Activated CD8-positive, alpha-beta memory T cell treated with anti-CD3 and anti-CD28 coated beads for 1 hour (primary cell): ENCODE measurements around the gene DIABLO.
A peak's percentile ranks its signal among the peaks of the same experiment; 100 is the strongest.
"Not testable (repeated sequence)": the region's sequence is repeated elsewhere in the genome, so short reads cannot be mapped to it uniquely, and the experiment has no call there.

Experiments used
- DNase-seq, 2 donors: peaks; one replicate each; pipeline ENCODE4 v3.0.0-alpha.2; 2020; ENCODE audit warnings: low read depth in 1 of 2; ENCODE audit errors: extremely low read depth in 1 of 2

DIABLO gene

GRCh38 chr12:122215771-122216170 is 10.1 kb downstream of the DIABLO start:
- no peak for DNase-seq

- DNase-seq: no peak
Measured at GRCh38 chr12:122208073-122208820, 17.6 kb downstream of the DIABLO start.

DNA sequence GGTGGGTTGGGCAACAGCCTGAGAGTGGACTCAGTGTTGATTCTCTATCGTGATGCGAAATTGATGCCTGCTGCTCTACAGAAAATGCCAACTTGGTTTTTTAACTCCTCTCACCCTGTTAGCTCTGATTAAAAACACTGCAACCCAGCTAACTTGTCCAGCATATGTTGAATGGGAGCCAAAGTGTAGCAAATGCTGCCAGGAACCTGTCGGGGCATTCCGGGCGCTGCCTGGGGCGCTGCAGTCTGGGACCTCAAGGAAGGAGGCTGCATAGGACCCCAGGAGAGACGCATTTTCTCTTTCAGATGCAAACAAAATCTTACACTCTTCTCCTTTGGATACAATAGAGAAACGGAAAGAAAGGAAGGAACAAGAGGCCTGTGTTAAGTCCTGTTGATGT is 18.5 kb downstream of the DIABLO start:
- no peak for DNase-seq

DNA sequence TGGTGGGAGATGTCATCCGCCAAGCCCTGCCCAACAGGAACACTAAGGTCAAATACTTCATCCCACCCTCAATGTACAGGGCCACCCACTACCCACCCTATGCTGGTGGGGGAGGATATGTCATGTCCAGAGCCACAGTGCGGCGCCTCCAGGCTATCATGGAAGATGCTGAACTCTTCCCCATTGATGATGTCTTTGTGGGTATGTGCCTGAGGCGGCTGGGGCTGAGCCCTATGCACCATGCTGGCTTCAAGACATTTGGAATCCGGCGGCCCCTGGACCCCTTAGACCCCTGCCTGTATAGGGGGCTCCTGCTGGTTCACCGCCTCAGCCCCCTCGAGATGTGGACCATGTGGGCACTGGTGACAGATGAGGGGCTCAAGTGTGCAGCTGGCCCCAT is 18.9 kb downstream of the DIABLO start:
- DNase-seq: no peak

DNA sequence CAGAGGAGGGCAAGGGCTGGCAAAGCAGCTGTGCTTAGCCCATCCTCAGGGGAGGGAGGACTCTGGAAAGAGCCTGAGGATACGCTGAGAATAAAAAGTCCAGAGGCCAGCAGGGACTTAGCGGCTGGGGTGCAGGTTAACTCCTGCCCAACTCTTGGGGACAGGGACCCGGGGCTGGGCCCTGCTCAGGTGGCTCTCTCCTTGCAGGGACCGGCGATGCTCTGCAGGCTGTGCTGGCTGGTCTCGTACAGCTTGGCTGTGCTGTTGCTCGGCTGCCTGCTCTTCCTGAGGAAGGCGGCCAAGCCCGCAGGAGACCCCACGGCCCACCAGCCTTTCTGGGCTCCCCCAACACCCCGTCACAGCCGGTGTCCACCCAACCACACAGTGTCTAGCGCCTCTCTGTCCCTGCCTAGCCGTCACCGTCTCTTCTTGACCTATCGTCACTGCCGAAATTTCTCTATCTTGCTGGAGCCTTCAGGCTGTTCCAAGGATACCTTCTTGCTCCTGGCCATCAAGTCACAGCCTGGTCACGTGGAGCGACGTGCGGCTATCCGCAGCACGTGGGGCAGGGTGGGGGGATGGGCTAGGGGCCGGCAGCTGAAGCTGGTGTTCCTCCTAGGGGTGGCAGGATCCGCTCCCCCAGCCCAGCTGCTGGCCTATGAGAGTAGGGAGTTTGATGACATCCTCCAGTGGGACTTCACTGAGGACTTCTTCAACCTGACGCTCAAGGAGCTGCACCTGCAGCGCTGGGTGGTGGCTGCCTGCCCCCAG is 19.6 kb downstream of the DIABLO start:
- no peak for DNase-seq

GRCh38 chr12:122205053-122205925 is 20.6 kb downstream of the DIABLO start:
- no peak for DNase-seq

GRCh38 chr12:122204167-122205052 is 21.4 kb downstream of the DIABLO start:
- no peak for DNase-seq

DNA sequence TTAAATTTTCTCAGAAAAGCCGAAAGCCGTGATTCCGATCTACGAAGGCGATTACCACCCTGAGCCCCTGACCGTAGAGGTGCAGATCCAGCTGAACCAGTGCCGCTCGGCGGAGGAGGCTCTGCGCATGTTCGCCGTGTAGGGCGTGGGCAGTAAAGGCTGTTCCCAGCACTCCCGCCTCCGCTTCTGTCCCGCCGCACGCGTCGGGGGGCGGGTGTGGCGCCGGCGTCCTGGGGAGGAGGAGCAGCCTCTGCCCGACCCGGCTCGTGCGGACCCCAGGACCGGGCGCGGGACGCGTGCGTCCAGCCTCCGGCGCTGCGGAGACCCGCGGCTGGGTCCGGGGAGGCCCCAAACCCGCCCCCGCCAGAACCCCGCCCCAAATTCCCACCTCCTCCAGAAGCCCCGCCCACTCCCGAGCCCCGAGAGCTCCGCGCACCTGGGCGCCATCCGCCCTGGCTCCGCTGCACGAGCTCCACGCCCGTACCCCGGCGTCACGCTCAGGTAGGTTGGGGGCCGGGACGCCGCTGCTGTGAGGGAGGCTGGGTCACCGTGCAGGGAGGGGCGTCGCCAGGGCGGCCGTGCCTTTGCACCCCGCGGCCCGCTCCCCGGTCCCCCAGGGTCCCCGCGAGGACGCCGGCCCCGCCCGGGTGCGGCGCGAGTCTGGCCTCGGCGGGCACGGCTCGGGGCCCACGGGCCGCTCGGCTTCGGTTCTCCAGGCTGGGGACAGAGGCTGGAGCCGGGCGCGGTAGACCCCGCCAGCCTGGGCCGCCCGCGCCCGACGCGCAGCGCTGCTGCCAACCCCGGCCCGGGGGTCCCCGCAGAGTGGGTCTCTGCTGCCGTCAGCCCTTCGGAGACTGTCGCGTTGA is 22.3 kb downstream of the DIABLO start, which contains the start of gene B3GNT4:
TSS of gene B3GNT4 (plus strand) at position 409 of the 866 bp plus-strand sequence. CDS start 910 bp downstream, outside the sequence.
- DNase-seq: peak; percentile 23 to 55

DNA sequence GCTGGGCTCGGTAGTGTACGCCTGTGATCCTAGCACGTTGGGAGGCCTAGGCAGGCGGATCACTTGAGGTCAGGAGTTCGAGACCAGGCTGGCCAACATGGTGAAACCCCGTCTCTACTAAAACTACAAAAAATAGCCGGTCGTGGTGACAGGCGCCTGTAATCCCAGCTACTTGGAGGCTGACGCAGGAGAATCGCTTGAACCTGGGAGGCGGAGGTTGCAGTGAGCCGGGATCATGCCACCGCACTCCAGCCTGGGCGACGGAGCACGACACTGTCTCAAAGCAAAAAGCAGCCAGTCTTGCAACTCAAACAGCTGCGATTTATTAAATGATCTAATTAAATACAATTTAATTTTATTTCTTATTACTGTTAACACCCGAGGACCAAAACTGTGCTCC is 23.0 kb downstream of the DIABLO start:
- not testable (repeated sequence) for DNase-seq

- DNase-seq: no peak
Measured at GRCh38 chr12:122202017-122202416, 23.8 kb downstream of the DIABLO start.

DNA sequence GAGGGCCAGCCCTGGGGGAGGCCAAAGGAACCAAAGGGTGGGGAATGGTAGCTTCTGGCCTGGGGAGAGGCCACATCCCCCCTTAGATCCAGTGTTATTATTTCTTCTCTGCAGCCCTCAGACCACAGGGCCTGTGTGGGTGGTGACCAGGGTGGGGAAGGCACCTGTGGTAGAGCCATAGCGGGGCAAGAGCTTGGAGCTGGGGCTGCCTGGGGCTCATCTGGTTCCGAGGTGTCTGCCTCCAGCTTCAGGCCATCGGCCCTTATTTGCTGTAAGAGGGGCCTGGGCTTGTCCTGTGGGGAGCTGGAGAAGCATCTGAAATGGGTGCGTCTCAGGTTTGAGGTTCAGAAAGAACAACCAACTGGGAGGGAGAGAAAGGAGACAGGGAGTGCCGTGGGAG is 24.5 kb downstream of the DIABLO start:
- DNase-seq: no peak

GRCh38 chr12:122200541-122201175 is 25.2 kb downstream of the DIABLO start:
- no peak for DNase-seq

- DNase-seq: no peak
Measured at GRCh38 chr12:122199484-122200355, 26.1 kb downstream of the DIABLO start.

DNA sequence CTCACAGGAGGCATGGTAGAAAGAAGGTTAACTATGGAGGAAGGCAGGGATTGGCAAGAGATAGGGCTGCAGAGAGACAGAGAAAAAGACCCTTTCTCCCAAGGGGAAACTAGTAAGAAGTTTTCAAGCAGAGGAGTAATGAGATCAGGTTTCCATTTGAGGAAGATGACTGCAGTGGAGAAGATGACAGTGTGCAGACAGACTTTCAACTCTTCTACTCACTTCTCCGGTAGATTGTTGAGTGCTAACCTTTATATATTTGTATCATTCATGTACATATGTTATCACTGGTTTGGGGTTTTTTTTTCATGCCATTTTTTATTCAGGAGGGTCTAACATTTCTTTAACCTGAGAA is 28.3 kb downstream of the DIABLO start:
- DNase-seq: no peak

- DNase-seq: no peak
Measured at GRCh38 chr12:122195405-122195804, 30.4 kb downstream of the DIABLO start.

- DNase-seq: no peak
Measured at GRCh38 chr12:122194804-122195203, 31.0 kb downstream of the DIABLO start.

GRCh38 chr12:122192441-122192840 is 33.4 kb downstream of the DIABLO start:
- no peak for DNase-seq
